WTC11 (cell line): ENCODE data around the gene DHRS7B.

ENCODE experiments used
- ELF4 ChIP-seq: sonication (generic); formaldehyde crosslinking; IDR thresholded peaks from 2 replicates; pipeline ENCODE4 v1.8.1; 2022; ENCODE audit warnings: low read depth, mild to moderate bottlenecking, moderate library complexity, missing genetic modification reagents
- FOXJ3 ChIP-seq: sonication (generic); formaldehyde crosslinking; IDR thresholded peaks from 2 replicates; pipeline ENCODE4 v1.9.0; 2021; ENCODE audit warnings: missing genetic modification reagents, mild to moderate bottlenecking, borderline replicate concordance
- IRF2 ChIP-seq: sonication (generic); formaldehyde crosslinking; IDR thresholded peaks from 2 replicates; pipeline ENCODE4 v1.8.0; 2022; ENCODE audit warnings: low read depth, missing genetic modification reagents, borderline replicate concordance
- MXD4 ChIP-seq: fragments of 250-450 bp; sonication (Bioruptor Pico); IDR thresholded peaks from 2 replicates; pipeline ENCODE4 v1.8.0; 2021; ENCODE audit warnings: mild to moderate bottlenecking, moderate library complexity, borderline replicate concordance
- NR1H2 ChIP-seq: sonication (generic); formaldehyde crosslinking; IDR thresholded peaks from 2 replicates; pipeline ENCODE4 v1.9.0; 2021; ENCODE audit warnings: mild to moderate bottlenecking, moderate library complexity, missing genetic modification reagents
- SP1 ChIP-seq: sonication (generic); formaldehyde crosslinking; conservative IDR thresholded peaks from 2 replicates; pipeline ENCODE4 v1.8.1; 2022; ENCODE audit warnings: missing genetic modification reagents
- TF ChIP-seq, protein P1 (sequence below): sonication (generic); formaldehyde crosslinking; IDR thresholded peaks from 2 replicates; pipeline ENCODE4 v1.8.1; 2022; ENCODE audit warnings: mild to moderate bottlenecking, missing genetic modification reagents, moderate library complexity, borderline replicate concordance
- TF ChIP-seq, protein P2 (sequence below): fragments of 200-600 bp; IDR thresholded peaks from 2 replicates; pipeline ENCODE4 v1.8.0; 2022; ENCODE audit warnings: antibody characterized with exemption
- TF ChIP-seq, protein P3 (sequence below): sonication (generic); formaldehyde crosslinking; IDR thresholded peaks from 2 replicates; pipeline ENCODE4 v1.8.0; 2022; ENCODE audit warnings: missing genetic modification reagents
- TF ChIP-seq, protein P4 (sequence below): sonication (generic); formaldehyde crosslinking; IDR thresholded peaks from 2 replicates; pipeline ENCODE4 v1.8.1; 2022; ENCODE audit warnings: mild to moderate bottlenecking, moderate library complexity, missing genetic modification reagents

DNA sequence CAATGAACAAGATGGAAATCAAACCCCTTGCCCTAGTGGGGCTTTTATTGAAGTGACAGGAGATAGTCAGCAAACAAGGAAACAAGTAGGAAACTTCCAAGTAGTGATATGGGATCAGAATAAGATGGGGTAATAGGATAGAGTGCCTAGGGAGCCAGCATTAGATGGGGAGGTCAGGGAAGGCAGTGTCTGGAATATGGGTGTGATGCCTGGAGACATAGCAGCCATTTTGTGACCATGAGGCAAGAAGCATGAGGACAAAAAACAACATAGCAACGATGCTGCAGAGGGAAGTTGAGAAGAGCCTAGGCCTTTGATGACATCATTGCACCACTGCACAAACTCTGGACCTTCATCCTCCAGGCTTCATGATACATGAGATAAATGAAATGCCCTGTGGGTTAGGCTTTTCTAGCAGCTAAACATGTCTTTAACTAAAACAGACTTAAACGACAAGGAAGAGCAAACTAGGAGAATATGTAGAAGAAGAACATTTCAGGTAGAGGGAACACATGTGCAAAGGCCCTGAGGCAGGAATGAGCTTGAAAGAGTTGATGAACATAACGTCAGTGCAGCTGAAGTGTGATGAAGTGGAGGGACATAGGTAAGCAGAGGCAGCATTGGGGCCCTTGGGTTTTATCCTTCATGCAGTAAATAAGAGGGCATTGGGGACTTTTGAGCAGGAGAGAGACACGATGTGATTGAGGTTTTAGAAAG, 105.4 kb downstream of the DHRS7B start:
- TF ChIP-seq, protein P1, sequence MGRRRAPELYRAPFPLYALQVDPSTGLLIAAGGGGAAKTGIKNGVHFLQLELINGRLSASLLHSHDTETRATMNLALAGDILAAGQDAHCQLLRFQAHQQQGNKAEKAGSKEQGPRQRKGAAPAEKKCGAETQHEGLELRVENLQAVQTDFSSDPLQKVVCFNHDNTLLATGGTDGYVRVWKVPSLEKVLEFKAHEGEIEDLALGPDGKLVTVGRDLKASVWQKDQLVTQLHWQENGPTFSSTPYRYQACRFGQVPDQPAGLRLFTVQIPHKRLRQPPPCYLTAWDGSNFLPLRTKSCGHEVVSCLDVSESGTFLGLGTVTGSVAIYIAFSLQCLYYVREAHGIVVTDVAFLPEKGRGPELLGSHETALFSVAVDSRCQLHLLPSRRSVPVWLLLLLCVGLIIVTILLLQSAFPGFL (CRISPR knock-in tag), result no peak
- TF ChIP-seq SP1 (CRISPR knock-in tag) (no peak), IRF2 (CRISPR knock-in tag) (no peak), MXD4 (CRISPR knock-in tag) (no peak), NR1H2 (CRISPR knock-in tag) (no peak), FOXJ3 (no peak), ELF4 (no peak)
- TF ChIP-seq, protein P2, sequence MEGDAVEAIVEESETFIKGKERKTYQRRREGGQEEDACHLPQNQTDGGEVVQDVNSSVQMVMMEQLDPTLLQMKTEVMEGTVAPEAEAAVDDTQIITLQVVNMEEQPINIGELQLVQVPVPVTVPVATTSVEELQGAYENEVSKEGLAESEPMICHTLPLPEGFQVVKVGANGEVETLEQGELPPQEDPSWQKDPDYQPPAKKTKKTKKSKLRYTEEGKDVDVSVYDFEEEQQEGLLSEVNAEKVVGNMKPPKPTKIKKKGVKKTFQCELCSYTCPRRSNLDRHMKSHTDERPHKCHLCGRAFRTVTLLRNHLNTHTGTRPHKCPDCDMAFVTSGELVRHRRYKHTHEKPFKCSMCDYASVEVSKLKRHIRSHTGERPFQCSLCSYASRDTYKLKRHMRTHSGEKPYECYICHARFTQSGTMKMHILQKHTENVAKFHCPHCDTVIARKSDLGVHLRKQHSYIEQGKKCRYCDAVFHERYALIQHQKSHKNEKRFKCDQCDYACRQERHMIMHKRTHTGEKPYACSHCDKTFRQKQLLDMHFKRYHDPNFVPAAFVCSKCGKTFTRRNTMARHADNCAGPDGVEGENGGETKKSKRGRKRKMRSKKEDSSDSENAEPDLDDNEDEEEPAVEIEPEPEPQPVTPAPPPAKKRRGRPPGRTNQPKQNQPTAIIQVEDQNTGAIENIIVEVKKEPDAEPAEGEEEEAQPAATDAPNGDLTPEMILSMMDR, result no peak
- TF ChIP-seq, protein P3, sequence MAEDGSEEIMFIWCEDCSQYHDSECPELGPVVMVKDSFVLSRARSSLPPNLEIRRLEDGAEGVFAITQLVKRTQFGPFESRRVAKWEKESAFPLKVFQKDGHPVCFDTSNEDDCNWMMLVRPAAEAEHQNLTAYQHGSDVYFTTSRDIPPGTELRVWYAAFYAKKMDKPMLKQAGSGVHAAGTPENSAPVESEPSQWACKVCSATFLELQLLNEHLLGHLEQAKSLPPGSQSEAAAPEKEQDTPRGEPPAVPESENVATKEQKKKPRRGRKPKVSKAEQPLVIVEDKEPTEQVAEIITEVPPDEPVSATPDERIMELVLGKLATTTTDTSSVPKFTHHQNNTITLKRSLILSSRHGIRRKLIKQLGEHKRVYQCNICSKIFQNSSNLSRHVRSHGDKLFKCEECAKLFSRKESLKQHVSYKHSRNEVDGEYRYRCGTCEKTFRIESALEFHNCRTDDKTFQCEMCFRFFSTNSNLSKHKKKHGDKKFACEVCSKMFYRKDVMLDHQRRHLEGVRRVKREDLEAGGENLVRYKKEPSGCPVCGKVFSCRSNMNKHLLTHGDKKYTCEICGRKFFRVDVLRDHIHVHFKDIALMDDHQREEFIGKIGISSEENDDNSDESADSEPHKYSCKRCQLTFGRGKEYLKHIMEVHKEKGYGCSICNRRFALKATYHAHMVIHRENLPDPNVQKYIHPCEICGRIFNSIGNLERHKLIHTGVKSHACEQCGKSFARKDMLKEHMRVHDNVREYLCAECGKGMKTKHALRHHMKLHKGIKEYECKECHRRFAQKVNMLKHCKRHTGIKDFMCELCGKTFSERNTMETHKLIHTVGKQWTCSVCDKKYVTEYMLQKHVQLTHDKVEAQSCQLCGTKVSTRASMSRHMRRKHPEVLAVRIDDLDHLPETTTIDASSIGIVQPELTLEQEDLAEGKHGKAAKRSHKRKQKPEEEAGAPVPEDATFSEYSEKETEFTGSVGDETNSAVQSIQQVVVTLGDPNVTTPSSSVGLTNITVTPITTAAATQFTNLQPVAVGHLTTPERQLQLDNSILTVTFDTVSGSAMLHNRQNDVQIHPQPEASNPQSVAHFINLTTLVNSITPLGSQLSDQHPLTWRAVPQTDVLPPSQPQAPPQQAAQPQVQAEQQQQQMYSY, result no peak
- TF ChIP-seq, protein P4, sequence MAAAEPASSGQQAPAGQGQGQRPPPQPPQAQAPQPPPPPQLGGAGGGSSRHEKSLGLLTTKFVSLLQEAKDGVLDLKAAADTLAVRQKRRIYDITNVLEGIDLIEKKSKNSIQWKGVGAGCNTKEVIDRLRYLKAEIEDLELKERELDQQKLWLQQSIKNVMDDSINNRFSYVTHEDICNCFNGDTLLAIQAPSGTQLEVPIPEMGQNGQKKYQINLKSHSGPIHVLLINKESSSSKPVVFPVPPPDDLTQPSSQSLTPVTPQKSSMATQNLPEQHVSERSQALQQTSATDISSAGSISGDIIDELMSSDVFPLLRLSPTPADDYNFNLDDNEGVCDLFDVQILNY (CRISPR knock-in tag), result no peak
